HL-60 (cell line): ENCODE data around the gene SNAPIN.

Experiments
- DNase-seq, 2 experiments: peaks; one replicate each; pipeline ENCODE4 v3.0.0-alpha.2; 2010 to 2020; ENCODE audit warnings: low read depth in 1 of 2, low spot score in 1 of 2
- H3K27ac ChIP-seq: fragments of 250-450 bp; sonication (Bioruptor Pico); replicated peaks from 2 replicates; pipeline ENCODE4 v1.5.1; 2020; ENCODE audit warnings: mild to moderate bottlenecking, moderate library complexity
- H3K27me3 ChIP-seq: fragments of 250-450 bp; sonication (Bioruptor Pico); 2 replicates; pipeline ENCODE4 v1.5.1; 2021; ENCODE audit warnings: mild to moderate bottlenecking, moderate library complexity; ENCODE audit not compliant: insufficient read depth, poor library complexity, severe bottlenecking
- H3K4me3 ChIP-seq: replicated peaks from 2 replicates; pipeline ENCODE4 v1.5.1; 2011; ENCODE audit warnings: mild to moderate bottlenecking, control low read depth, low read length; ENCODE audit not compliant: insufficient read depth
- GABPA ChIP-seq: IDR thresholded peaks from 2 replicates; pipeline ENCODE4 v1.6.1; 2012; ENCODE audit warnings: low read depth
- POLR2AphosphoS5 ChIP-seq: IDR thresholded peaks from 2 replicates; pipeline ENCODE4 v1.6.1; 2012; ENCODE audit warnings: low read depth
- SPI1 ChIP-seq: IDR thresholded peaks from 2 replicates; pipeline ENCODE4 v1.6.1; 2012; ENCODE audit warnings: low read depth, mild to moderate bottlenecking, borderline replicate concordance
- TF ChIP-seq, protein P1 (sequence below): IDR thresholded peaks from 2 replicates; pipeline ENCODE4 v1.6.1; 2012; ENCODE audit warnings: low read depth; ENCODE audit not compliant: insufficient replicate concordance
- TF ChIP-seq, protein P2 (sequence below): IDR thresholded peaks from one replicate; pipeline ENCODE4 v1.5.1; 2011; ENCODE audit warnings: low read length, control low read depth, inconsistent platforms; ENCODE audit not compliant: insufficient read depth

The SNAPIN gene

DNA sequence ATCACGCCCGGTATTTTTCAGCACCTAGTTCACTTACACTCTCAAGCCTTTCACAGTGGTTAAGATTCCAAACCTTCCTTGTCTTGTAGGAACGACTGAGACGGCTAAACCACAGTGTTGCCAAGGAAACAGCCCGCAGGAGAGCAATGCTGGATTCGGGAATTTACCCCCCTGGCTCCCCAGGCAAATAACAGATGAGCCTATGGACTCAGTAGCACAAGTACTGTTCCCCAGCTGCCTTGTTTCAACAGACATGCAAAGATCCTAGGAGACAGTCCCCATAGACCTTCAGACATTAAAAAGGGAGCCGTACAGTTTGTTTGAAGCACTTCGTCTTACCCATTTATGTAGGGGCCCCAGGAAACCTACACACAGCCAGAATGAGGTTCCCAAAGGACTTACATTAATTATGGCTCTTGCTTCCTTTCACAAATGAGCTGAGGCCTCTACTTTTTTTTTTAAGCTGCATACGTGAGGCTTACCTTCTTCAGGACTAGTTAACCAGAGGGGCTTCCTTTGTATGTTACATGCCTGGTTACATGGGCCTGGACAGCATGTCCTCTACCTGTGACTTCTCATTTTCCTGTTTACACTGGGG lies 2.7 kb downstream of the SNAPIN start:
- no peak for DNase-seq
- no peaks in the 10 kb centered on the region for H3K27me3 ChIP-seq
- no peak overlapping the region for H3K4me3 ChIP-seq
- H3K27ac ChIP-seq, result no peak overlapping the region
- TF ChIP-seq, protein P1, sequence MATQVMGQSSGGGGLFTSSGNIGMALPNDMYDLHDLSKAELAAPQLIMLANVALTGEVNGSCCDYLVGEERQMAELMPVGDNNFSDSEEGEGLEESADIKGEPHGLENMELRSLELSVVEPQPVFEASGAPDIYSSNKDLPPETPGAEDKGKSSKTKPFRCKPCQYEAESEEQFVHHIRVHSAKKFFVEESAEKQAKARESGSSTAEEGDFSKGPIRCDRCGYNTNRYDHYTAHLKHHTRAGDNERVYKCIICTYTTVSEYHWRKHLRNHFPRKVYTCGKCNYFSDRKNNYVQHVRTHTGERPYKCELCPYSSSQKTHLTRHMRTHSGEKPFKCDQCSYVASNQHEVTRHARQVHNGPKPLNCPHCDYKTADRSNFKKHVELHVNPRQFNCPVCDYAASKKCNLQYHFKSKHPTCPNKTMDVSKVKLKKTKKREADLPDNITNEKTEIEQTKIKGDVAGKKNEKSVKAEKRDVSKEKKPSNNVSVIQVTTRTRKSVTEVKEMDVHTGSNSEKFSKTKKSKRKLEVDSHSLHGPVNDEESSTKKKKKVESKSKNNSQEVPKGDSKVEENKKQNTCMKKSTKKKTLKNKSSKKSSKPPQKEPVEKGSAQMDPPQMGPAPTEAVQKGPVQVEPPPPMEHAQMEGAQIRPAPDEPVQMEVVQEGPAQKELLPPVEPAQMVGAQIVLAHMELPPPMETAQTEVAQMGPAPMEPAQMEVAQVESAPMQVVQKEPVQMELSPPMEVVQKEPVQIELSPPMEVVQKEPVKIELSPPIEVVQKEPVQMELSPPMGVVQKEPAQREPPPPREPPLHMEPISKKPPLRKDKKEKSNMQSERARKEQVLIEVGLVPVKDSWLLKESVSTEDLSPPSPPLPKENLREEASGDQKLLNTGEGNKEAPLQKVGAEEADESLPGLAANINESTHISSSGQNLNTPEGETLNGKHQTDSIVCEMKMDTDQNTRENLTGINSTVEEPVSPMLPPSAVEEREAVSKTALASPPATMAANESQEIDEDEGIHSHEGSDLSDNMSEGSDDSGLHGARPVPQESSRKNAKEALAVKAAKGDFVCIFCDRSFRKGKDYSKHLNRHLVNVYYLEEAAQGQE, result no peak
- TF ChIP-seq POLR2AphosphoS5, result peak; percentile 62; the same call in 1 of the 2 replicates

- TF ChIP-seq, protein P2, sequence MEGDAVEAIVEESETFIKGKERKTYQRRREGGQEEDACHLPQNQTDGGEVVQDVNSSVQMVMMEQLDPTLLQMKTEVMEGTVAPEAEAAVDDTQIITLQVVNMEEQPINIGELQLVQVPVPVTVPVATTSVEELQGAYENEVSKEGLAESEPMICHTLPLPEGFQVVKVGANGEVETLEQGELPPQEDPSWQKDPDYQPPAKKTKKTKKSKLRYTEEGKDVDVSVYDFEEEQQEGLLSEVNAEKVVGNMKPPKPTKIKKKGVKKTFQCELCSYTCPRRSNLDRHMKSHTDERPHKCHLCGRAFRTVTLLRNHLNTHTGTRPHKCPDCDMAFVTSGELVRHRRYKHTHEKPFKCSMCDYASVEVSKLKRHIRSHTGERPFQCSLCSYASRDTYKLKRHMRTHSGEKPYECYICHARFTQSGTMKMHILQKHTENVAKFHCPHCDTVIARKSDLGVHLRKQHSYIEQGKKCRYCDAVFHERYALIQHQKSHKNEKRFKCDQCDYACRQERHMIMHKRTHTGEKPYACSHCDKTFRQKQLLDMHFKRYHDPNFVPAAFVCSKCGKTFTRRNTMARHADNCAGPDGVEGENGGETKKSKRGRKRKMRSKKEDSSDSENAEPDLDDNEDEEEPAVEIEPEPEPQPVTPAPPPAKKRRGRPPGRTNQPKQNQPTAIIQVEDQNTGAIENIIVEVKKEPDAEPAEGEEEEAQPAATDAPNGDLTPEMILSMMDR, result no peak
- TF ChIP-seq SPI1, result no peak
- no peak for TF ChIP-seq GABPA
- TF ChIP-seq, protein P1, result no peak
- no peak for TF ChIP-seq POLR2AphosphoS5
- no peaks in the 10 kb centered on the region for H3K27me3 ChIP-seq
- no peak overlapping the region for H3K4me3 ChIP-seq
- no peak overlapping the region for H3K27ac ChIP-seq
- DNase-seq, result no peak
Observed at GRCh38 chr1:153662269-153662668, 3.8 kb downstream of the SNAPIN start.

- TF ChIP-seq GABPA, result no peak
- TF ChIP-seq, protein P1, result no peak
- no peak for TF ChIP-seq POLR2AphosphoS5
- TF ChIP-seq, protein P2, result no peak
- no peak for TF ChIP-seq SPI1
- Histone ChIP-seq H3K27me3 (no peaks in the 10 kb centered on the region), H3K4me3 (no peak overlapping the region), H3K27ac (0 out of 2 replicates have a peak overlapping the region, but pooled peaks have one; percentile 13)
- peak in 1 of 2 experiments; percentile 72 for DNase-seq
Observed at GRCh38 chr1:153663211-153663610, 4.7 kb downstream of the SNAPIN start.
